GM21423 (cell line): ENCODE results near the gene TCEANC.
A peak's percentile ranks its signal among the peaks of the same experiment; 100 is the strongest.

Source experiments
- ATAC-seq: cut with Tn5 transposase; IDR thresholded peaks from one replicate; pipeline ENCODE4 v1.9.1; 2021; ENCODE audit warnings: mild to moderate bottlenecking, moderate library complexity; ENCODE audit not compliant: unreplicated experiment

Gene TCEANC

GRCh38 chrX:13689741-13690211, 36.8 kb downstream of the TCEANC start:
- ATAC-seq: no peak

DNA sequence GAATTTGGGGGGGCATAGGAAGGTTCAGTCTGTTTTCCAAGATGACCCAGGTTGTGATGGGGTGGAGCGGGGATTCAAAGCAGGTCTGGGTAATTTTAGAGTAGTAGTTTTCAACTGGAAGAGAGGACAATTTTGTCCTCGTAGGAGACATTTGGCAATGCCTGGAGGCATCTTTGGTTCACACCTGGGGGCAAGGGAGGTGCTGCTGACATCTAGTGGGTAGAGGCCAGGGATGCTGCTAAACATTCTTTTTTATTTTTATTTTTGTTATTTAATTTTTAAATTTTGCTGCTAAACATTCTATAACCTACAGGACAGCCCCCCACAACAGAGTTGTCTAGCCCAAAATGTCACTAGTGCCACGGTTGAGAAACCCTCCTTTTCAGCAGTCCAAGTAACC, 37.9 kb downstream of the TCEANC start:
- no peak for ATAC-seq

- no peak for ATAC-seq
Measured at GRCh38 chrX:13691841-13692371, 39.0 kb downstream of the TCEANC start.

DNA sequence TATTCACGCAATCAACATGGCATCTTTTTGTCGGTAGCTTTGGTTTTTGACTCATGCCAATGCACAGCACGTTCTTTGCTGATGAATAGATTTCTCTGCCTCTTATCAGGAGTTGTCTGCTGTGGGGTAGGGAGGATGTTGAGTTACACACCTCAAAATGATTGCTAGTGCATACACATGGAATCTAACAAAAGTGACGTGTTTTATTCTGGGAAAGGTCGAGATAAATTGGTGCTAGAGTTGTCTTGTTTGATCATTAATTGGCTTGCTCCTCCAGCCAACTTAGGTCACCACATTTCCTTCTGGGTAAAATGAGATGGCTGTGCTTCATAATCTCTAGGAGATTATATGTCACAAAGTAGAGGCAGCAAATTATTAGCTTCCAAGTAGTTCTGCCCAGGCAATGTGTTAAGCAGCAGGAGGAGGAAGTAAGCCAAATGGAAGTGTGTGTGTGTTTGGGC, 39.9 kb downstream of the TCEANC start:
- ATAC-seq: no peak

GRCh38 chrX:13693341-13693961, 40.5 kb downstream of the TCEANC start:
- ATAC-seq: no peak

DNA sequence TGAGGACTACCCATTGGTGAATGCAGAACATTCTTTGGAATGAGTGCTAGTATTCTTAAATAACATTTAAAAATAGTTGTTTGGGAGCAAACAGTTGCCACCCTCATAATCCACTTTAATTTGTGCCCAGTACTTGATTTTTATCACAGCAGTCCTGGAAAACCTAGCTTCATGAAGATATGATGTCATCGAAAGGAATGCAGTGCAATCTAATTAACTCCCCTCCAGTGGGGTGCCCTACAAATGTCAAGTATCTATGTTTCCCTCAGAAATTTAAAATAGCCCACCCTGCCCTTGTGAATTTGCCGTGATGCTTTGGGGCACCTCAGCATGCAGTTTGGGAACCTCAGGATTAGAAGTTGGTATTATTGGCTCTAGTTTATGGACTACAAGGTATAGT, 41.4 kb downstream of the TCEANC start:
- no peak for ATAC-seq

DNA sequence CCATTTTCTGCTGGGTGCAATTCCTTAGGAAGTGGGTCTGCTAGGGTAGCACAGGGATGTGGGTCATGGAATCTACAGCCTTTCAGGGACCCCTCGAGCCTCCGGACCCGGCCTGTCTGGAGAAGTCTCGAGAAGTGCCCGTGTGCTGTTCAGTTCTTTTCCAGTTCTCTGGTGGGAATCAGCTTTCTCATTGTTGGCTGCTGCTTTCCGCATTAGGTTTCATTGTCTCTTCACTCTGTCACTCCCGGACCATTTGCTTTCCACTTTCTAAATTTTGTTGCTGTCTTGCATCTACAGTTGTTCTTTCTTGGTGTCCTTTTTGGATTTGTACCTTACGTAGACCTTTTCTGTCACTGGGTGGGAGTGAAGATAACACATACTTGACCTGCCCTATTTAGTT, 42.0 kb downstream of the TCEANC start:
- ATAC-seq: no peak

GRCh38 chrX:13695601-13696115, 42.7 kb downstream of the TCEANC start:
- ATAC-seq: no peak

DNA sequence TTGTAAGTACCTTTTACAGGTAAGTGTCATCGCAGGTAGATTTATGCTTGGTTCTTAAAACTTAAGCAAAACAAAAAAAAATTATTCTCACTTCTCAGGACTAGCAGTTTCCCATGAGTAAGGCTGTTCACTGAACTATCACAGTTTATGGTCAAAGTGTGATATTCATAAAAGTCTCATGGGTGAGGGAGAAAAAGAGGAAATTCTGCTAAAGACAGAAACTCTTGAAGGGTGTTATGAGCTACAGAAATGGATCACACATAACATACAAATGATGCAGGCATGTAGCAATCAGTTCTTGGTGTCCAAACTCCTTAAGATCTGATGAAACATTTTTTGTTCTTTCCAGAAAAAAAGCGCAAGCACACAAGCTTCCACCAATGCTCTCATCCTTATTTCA, 44.5 kb downstream of the TCEANC start:
- ATAC-seq: peak; percentile 56

DNA sequence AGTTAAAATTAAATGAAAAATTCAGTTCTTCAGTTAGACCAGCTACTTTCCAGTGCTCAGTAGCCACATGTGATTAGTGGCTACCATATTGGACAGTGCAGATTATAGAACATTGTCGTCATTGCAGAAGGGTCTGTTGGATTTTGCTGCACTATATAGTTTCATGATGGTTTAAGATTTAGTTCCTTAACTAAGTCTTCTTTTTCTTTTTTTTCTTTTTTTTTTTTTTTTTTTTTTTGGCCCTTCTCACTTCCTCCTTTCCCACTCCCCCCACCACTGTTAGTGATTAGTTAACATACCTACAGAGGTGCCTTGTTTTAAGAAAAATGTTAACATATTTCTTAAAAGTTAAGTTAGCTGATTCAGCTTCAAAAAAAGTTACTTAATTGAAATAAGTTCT, 45.0 kb downstream of the TCEANC start:
- ATAC-seq: peak; percentile 17

DNA sequence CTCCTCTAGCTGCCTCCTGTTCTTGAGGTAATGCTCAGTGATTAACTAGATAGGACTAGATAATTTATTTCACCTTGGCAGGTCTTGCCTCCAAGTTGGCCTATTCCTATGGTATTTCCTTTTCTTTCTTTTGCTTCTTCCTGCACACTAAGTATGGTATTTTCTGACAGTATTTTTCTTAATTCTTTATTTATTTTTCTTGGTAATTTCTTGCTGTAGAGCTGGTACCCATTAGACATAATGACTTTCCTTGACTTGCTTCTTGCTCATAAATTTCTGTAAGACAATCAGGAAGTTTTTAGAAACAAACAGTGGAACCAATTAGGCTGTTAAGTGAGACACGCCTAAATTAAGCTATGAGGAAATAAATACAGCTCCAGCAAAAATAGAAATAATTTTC, 45.5 kb downstream of the TCEANC start:
- ATAC-seq: no peak

GRCh38 chrX:13699183-13699826, 46.4 kb downstream of the TCEANC start:
- ATAC-seq: peak; percentile 35

GRCh38 chrX:13700380-13700779, 47.4 kb downstream of the TCEANC start:
- no peak for ATAC-seq

DNA sequence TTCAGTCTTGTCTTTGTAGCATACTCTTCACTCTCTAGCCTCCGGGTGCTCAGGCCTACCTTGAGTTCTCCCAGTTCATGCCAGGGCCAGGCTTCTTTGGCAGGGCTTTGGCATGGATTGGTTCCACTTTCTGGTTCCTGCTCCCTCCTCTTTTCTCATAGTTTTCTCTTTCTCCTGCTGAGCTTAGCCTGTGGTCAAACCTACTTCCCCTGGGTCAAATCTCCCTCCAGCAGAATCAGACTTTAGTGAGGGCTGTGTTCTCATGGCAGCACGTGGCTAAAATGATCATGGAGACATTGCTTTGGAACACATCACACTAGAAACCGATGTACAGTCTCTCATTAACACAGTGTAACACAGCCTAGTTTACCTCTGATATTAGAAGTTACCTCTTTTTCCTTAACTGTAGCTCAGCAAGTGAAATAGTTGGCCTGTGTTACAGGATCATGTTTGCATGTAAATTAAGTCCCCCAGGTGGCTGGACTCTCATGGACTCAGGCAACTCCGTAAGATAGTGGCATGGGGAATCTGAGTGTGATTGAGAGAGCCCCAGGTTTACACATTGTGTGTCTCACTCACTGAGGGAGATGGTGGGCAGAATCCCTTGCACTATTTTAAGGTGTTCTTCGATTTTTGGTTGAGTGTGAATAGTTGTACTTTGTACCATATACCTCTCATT, 49.3 kb downstream of the TCEANC start:
- ATAC-seq: no peak

- ATAC-seq: no peak
Measured at GRCh38 chrX:13703135-13703534, 50.2 kb downstream of the TCEANC start.

DNA sequence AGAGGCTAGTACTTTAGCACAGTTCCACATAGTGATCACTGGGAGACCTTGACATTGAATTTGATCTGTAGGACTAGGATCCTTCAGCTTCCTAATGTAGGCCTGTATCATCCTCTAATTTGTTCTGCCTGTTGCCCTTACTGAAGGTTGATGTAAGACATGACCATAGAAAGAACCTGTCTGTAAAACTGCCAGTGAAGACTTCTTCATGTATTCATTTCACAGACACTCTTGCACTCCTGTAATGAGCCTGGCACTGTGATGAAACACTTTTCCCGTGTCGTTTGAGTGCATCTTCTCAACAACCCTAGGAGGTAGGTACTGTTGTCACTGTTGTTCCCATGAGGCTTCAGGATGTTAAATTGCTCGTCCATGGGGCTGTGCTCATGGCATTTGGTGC, 50.6 kb downstream of the TCEANC start:
- ATAC-seq: no peak

DNA sequence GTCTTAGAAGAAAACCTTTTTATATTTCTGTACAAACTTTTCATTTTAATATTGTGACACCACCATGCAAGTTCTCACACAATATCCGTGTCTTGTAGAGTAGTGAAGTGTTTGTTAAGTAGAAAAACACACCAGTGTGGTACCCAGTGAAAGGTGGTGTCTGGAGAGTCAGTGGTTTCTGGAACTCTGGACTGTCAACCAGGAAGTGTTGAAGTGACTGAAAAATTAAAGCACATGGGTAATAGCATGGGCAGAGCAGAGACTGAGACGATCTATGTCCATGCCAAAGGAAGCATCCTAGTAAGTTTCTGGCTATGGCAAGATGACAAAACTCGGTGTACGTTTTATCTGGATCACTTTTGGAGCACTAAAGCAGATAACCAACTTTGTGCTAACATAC, 58.2 kb downstream of the TCEANC start:
- ATAC-seq: no peak
